DND-41 (cell line): ENCODE results near the gene PDGFRB.

Source experiments
- ATAC-seq: fragments of 200-7000 bp; cut with Tn5 transposase; 3 replicates; pipeline ENCODE4 v1.9.1; 2021; ENCODE audit warnings: low read depth; ENCODE audit not compliant: insufficient read depth
- DNase-seq: peaks from one replicate; pipeline ENCODE4 v3.0.0-alpha.2; 2020
- H2AFZ ChIP-seq: 2 replicates; pipeline ENCODE4 v1.6.0; 2012; ENCODE audit warnings: low read depth, low read length
- H3K27ac ChIP-seq: 2 replicates; pipeline ENCODE4 v1.5.1; 2012; ENCODE audit warnings: low read length, inconsistent platforms
- H3K27me3 ChIP-seq: fragments of 200-600 bp; sonication (generic); 2 replicates; pipeline ENCODE4 v1.6.0; 2012; ENCODE audit warnings: low read length, mild to moderate bottlenecking, inconsistent platforms; ENCODE audit not compliant: insufficient read depth, poor library complexity
- H3K36me3 ChIP-seq: 2 replicates; pipeline ENCODE4 v1.5.1; 2012; ENCODE audit warnings: low read length, inconsistent platforms; ENCODE audit not compliant: insufficient read depth
- H3K4me1 ChIP-seq: 2 replicates; pipeline ENCODE4 v1.5.1; 2012; ENCODE audit warnings: mild to moderate bottlenecking, low read length; ENCODE audit not compliant: insufficient read depth
- H3K4me2 ChIP-seq: 2 replicates; pipeline ENCODE4 v1.6.0; 2012; ENCODE audit warnings: mild to moderate bottlenecking, moderate library complexity, low read length, inconsistent platforms; ENCODE audit not compliant: insufficient read depth
- H3K4me3 ChIP-seq, 2 experiments: fragments of 200-600 bp in 1 of 2; shearing (Covaris generic) in 1 of 2; 2 replicates each; pipeline ENCODE4 v1.5.1; 2012 to 2016; ENCODE audit warnings: inconsistent platforms in 2 of 2, low read length in 2 of 2, mild to moderate bottlenecking in 2 of 2, low read depth in 1 of 2, moderate library complexity in 1 of 2
- H3K79me2 ChIP-seq: 2 replicates; pipeline ENCODE4 v1.6.0; 2012; ENCODE audit warnings: low read length, inconsistent platforms; ENCODE audit not compliant: insufficient read depth
- H3K9ac ChIP-seq: 2 replicates; pipeline ENCODE4 v1.6.0; 2012; ENCODE audit warnings: low read depth, mild to moderate bottlenecking, inconsistent platforms, low read length, moderate library complexity
- H3K9me3 ChIP-seq: 2 replicates; pipeline ENCODE4 v1.5.1; 2012; ENCODE audit warnings: low read length, moderate library complexity, mild to moderate bottlenecking, inconsistent platforms; ENCODE audit not compliant: insufficient read depth, severe bottlenecking
- H4K20me1 ChIP-seq: 2 replicates; pipeline ENCODE4 v1.6.0; 2012; ENCODE audit warnings: low read length; ENCODE audit not compliant: insufficient read depth
- EZH2 ChIP-seq: IDR thresholded peaks from 3 replicates; pipeline ENCODE4 v1.6.1; 2012; ENCODE audit warnings: borderline replicate concordance, low read depth, mild to moderate bottlenecking, moderate library complexity, low read length, inconsistent platforms; ENCODE audit not compliant: severe bottlenecking
- TF ChIP-seq, protein P1 (sequence below): IDR thresholded peaks from 2 replicates; pipeline ENCODE4 v1.5.1; 2012; ENCODE audit warnings: borderline replicate concordance, low read length, moderate library complexity, mild to moderate bottlenecking; ENCODE audit not compliant: poor library complexity, severe bottlenecking; ENCODE audit errors: extremely low read depth

PDGFRB gene

DNA sequence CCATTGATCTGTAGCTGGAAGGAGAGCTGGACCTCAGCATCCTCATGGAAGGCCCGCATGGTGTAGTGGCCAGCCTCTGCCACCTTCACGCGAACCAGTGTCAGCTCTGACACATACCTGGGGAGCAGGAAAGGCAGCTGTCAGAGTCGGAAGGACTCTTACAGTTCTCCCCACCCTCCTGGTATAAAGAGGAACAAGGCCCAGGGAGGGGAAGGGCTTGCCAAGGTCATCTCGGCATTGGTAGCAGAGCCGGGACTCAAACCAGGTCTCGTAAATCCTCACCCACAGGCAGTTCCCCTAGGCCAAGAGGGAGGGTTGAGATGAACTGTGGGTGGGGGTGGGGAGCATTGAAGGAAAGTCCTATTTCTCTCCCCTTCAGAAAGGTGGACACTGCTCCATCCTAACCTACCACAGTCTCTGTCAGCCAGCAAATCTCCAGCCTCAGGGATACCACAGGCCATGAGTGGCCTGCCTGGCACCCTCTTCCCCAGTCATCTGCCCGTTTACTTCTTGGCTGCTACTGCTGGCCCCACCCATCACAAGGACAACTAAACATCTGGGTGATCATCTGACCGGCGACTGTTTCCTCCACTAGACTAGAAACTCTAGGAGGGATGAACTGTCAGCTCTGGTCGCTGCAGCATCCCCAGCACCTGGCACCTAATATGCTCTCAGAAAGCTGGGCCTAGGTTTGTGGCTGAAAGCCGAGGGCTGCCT is 23.5 kb downstream of the PDGFRB start:
- Histone ChIP-seq H3K27ac (no peak overlapping the region), H3K9ac (no peak overlapping the region), H3K4me3 (no peak overlapping the region), H3K4me1 (no peaks in the 10 kb centered on the region), H3K36me3 (no peaks in the 10 kb centered on the region; the same call in 1 of the 2 replicates), H4K20me1 (0 out of 2 replicates have a peak, but pooled peaks cover 5% of the 10 kb centered on the region), H3K27me3 (no peaks in the 10 kb centered on the region), H3K79me2 (no peaks in the 10 kb centered on the region), H2AFZ (no peak overlapping the region), H3K4me2 (no peak overlapping the region), H3K9me3 (no peaks in the 10 kb centered on the region)
- ATAC-seq, result no peak
- DNase-seq, result no peak
- TF ChIP-seq, protein P1, sequence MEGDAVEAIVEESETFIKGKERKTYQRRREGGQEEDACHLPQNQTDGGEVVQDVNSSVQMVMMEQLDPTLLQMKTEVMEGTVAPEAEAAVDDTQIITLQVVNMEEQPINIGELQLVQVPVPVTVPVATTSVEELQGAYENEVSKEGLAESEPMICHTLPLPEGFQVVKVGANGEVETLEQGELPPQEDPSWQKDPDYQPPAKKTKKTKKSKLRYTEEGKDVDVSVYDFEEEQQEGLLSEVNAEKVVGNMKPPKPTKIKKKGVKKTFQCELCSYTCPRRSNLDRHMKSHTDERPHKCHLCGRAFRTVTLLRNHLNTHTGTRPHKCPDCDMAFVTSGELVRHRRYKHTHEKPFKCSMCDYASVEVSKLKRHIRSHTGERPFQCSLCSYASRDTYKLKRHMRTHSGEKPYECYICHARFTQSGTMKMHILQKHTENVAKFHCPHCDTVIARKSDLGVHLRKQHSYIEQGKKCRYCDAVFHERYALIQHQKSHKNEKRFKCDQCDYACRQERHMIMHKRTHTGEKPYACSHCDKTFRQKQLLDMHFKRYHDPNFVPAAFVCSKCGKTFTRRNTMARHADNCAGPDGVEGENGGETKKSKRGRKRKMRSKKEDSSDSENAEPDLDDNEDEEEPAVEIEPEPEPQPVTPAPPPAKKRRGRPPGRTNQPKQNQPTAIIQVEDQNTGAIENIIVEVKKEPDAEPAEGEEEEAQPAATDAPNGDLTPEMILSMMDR, result no peak
- TF ChIP-seq EZH2, result no peak

DNA sequence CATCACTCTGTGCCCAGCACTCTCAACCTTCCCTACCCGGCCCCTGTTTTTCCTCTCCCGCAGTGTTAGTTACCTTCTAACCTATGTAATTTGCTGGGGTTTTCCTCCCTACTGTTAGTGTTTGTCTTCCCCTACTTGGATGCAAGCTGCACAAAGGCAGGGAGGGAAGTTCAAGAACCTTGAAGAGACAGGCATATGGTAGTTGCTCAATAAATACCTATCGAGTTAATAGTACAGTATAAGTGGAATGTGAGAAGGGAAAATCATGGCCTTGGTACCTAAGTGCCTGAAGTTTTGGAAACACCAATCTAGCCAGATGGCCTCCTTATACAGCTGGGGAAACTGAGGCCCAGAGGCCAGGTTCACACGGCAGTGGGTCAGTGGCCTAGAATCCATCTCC is 24.2 kb downstream of the PDGFRB start:
- DNase-seq (no peak), ATAC-seq (no peak)
- Histone ChIP-seq H3K79me2 (no peaks in the 10 kb centered on the region), H3K36me3 (no peaks in the 10 kb centered on the region; the same call in 1 of the 2 replicates), H2AFZ (no peak overlapping the region), H3K27me3 (no peaks in the 10 kb centered on the region), H3K27ac (no peak overlapping the region), H3K4me2 (no peak overlapping the region), H3K4me3 (no peak overlapping the region), H3K9me3 (no peaks in the 10 kb centered on the region), H4K20me1 (0 out of 2 replicates have a peak, but pooled peaks cover 5% of the 10 kb centered on the region), H3K4me1 (no peaks in the 10 kb centered on the region), H3K9ac (no peak overlapping the region)
- TF ChIP-seq, protein P1, result no peak
- TF ChIP-seq EZH2, result no peak

DNA sequence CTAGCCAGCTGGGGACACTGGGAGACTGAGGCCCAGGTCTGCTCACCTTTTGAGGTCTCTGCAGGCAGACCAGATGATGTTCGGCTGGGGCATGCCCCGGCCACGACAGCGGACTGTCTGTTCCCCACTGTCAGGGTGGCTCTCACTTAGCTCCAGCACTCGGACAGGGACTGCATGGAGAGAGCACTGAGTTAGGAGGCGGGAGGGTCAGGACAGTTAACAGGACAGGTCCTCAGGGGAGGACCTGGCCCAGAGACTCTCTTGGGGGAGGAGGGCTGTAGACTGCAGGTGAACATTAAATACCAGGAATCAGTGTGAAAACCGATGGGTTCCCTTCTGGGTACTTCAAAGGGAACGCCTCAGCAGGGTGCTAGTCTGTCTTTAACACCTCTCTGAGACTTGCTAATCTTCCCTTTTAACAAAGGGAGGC is 25.1 kb downstream of the PDGFRB start:
- no peak overlapping the region for H3K9ac ChIP-seq
- no peaks in the 10 kb centered on the region for H3K79me2 ChIP-seq
- DNase-seq (no peak), ATAC-seq (0 out of 3 replicates have a peak, but pooled peaks have one; percentile 20)
- H3K4me2 ChIP-seq, result no peak overlapping the region
- H3K4me3 ChIP-seq, result no peak overlapping the region
- 0 out of 2 replicates have a peak, but pooled peaks cover under 1% of the 10 kb centered on the region for H4K20me1 ChIP-seq
- no peaks in the 10 kb centered on the region; the same call in 1 of the 2 replicates for H3K36me3 ChIP-seq
- no peaks in the 10 kb centered on the region for H3K27me3 ChIP-seq
- H3K27ac ChIP-seq, result no peak overlapping the region
- H3K4me1 ChIP-seq, result no peaks in the 10 kb centered on the region
- H3K9me3 ChIP-seq, result no peaks in the 10 kb centered on the region
- TF ChIP-seq EZH2, result no peak
- TF ChIP-seq, protein P1, result no peak
- no peak overlapping the region for H2AFZ ChIP-seq
